AG04449 (cell line): ENCODE data around the gene DIP2C.

ENCODE experiments used
- CTCF ChIA-PET: fragments of 350-600 bp; formaldehyde crosslinking; extraction: SDS; loops from one replicate; lab custom pipeline; 2021; ENCODE audit warnings: antibody characterized with exemption; lab: Yijun Ruan, JAX
- POLR2A ChIA-PET: fragments of 400-600, 350-600 bp; formaldehyde crosslinking; extraction: SDS; loops from one replicate; lab custom pipeline; 2020; ENCODE audit warnings: antibody characterized with exemption, inconsistent platforms; lab: Yijun Ruan, JAX
- DNase-seq: peaks from one replicate; pipeline ENCODE4 v3.0.0-alpha.2; 2010; ENCODE audit warnings: low read depth, low spot score
- H3K4me3 ChIP-seq: 2 replicates; pipeline ENCODE4 v1.5.1; 2011; ENCODE audit warnings: low read depth, mild to moderate bottlenecking, control low read depth, low read length
- CTCF ChIP-seq: IDR thresholded peaks from one replicate; pipeline ENCODE4 v1.5.1; 2011; ENCODE audit warnings: mild to moderate bottlenecking, moderate library complexity, low read length, control low read depth, inconsistent platforms; ENCODE audit not compliant: insufficient read depth; ENCODE audit errors: missing control alignments

Gene DIP2C

GRCh38 chr10:497289-497688 is 192.2 kb downstream of the DIP2C start:
- CTCF ChIA-PET: interaction anchor here (1.8 kb wide), 1 partner anchor 14 kb away, joined by 14 read pairs; no protein-coding TSS in a partner anchor
- TF ChIP-seq CTCF: no peak
- POLR2A ChIA-PET: no interaction called here
- H3K4me3 ChIP-seq: no peak overlapping the region
- no peak for DNase-seq

- no peak for DNase-seq
- H3K4me3 ChIP-seq: no peak overlapping the region
- POLR2A ChIA-PET: no interaction called here
- CTCF ChIA-PET: interaction anchor here (0.8 to 2.0 kb wide), 2 partner anchors 16 to 317 kb away, joined by 3 to 9 read pairs; no protein-coding TSS in a partner anchor
- TF ChIP-seq CTCF: no peak
These were observed 194.9 kb downstream of the DIP2C start for GRCh38 chr10:494556-494955.

GRCh38 chr10:494149-494542 is 195.3 kb downstream of the DIP2C start:
- TF ChIP-seq CTCF: no peak
- H3K4me3 ChIP-seq: no peak overlapping the region
- ChIA-PET CTCF (interaction anchor here (0.8 to 2.0 kb wide), 2 partner anchors 17 to 317 kb away, joined by 3 to 9 read pairs; no protein-coding TSS in a partner anchor), POLR2A (no interaction called here)
- DNase-seq: no peak

- DNase-seq: no peak
- ChIA-PET POLR2A (no interaction called here), CTCF (interaction anchor here (0.8 to 3.0 kb wide), 5 partner anchors 12 to 316 kb away, joined by 3 to 21 read pairs (median 4); no protein-coding TSS in a partner anchor)
- TF ChIP-seq CTCF: no peak
- H3K4me3 ChIP-seq: no peak overlapping the region
These were observed 195.9 kb downstream of the DIP2C start for GRCh38 chr10:493391-494148.

GRCh38 chr10:492836-493235 is 196.6 kb downstream of the DIP2C start:
- ChIA-PET CTCF (interaction anchor here (1.0 to 3.0 kb wide), 3 partner anchors 12 to 19 kb away, joined by 3 to 21 read pairs (median 4); no protein-coding TSS in a partner anchor), POLR2A (no interaction called here)
- no peak for DNase-seq

More at GRCh38 chr10:492836-493235, 196.6 kb downstream of the DIP2C start:
- H3K4me3 ChIP-seq: no peak overlapping the region
- no peak for TF ChIP-seq CTCF
